Stimulated activated CD4-positive, alpha-beta T cell treated with anti-CD3 and anti-CD28 coated beads, Interleukin-1b, Interleukin-23, amount 100 ng/mL, for 4 hours (primary cell): ENCODE results near the gene AIM2.
"Not testable (repeated sequence)": the region's sequence is repeated elsewhere in the genome, so short reads cannot be mapped to it uniquely, and the experiment has no call there.

Experiments
- DNase-seq, 2 donors: peaks; one replicate each; pipeline ENCODE4 v3.0.0-alpha.2; 2020; ENCODE audit warnings: low read depth in 2 of 2

AIM2 gene, protein sequence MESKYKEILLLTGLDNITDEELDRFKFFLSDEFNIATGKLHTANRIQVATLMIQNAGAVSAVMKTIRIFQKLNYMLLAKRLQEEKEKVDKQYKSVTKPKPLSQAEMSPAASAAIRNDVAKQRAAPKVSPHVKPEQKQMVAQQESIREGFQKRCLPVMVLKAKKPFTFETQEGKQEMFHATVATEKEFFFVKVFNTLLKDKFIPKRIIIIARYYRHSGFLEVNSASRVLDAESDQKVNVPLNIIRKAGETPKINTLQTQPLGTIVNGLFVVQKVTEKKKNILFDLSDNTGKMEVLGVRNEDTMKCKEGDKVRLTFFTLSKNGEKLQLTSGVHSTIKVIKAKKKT

DNA sequence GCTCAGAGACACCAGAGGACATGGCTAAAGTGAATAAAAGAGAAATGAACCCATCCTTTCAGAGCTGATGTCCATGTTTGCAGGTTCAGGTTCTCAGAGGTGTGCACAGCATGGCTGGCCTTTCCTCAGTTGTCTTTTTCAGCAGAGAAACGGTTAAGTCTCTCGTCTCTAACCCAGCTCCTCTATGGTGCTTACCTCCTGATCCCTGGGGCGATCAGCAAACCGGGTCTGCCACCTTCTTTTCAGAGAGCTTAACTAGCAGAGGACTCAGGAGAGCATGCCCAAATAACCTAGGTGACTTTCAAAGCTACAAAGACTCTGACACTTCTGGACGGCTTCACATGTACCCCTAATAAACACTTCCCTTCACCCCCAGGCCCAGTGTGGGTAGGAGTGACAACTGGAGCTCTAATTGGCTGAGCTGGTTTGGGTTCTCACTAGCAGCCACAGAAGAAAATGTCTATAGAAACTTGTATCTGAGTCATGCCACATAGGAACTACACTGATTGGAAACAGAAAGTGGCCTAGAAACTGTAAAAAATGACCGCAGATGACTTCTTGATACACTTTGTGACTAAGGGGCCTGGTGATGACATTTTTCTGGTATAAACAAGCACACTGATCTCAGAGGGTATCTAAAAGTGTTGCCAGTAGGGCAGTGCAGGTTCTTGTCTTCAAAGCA lies at the start of gene AIM2:
Gene AIM2 (minus strand): TSS at position 329 of the 682 bp plus-strand sequence. CDS start 3,267 bp downstream, outside the sequence.
- peak; percentile 19 to 41 for DNase-seq

DNA sequence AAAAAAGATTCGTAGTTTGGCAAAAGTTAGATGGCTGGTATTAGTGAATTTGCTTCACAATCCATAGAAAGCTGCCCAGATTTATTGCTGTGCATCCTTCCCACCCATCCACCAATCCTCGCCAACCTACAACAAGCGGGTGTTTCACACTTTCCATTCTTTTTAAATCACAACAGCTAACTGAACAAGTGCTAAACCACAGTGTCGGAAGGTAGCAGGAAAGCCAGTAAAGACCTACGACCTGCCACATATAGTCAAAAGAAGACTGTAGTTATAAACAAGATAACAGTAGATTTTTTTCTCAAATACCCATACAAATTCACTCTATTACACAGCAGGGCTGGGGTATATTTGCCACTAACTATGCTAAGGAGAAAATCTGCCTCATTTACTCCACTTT lies 47.0 kb upstream of the AIM2 start:
- no peak for DNase-seq

DNA sequence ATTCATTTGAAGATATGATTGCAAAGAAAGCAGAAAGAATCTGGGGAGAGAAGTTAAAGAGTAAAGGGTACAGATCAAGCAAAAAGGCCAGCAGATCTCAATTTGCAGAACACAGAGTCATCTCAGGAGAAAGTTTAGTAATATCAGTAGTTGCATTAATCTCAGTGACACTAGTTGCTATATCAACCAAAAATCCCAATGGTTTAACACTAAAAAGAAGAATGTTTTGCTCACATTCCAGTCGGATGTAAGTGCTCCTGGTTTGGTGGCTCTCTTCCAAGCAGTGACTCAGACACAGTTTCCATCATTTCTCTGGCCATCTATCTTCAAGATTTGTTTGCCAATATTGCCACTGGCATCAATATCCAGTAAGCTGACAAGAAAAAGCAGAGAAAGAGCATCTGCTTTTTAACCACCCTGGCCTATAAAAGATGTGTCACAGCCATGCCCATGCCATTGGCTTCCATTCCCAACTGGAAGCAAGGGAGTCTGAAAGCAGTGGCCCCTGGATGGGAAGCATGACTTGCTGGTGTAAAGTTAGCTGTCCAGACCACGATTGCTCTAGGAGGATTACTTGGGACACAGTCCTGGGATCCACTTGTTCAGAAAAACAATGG lies 45.5 kb upstream of the AIM2 start:
- no peak for DNase-seq

DNA sequence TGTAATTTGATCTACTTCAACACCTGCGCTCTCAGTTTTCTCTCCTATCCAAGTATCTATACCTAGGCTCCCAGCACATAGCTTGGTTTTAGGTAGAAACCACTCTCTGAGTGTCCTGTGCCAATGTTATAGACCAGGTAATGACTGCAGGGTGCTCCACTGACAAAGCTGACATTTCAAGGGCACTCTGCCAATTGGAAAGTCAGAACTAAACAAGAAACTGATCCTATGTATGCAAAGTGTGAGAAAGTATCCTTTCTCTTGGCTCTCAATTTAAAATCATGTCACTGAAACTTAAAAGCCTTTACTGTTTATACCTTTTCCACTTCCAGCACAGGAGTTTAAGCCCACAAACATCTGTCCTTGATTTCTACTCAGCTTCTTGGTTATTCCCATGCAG lies 45.0 kb upstream of the AIM2 start:
- no peak for DNase-seq

DNA sequence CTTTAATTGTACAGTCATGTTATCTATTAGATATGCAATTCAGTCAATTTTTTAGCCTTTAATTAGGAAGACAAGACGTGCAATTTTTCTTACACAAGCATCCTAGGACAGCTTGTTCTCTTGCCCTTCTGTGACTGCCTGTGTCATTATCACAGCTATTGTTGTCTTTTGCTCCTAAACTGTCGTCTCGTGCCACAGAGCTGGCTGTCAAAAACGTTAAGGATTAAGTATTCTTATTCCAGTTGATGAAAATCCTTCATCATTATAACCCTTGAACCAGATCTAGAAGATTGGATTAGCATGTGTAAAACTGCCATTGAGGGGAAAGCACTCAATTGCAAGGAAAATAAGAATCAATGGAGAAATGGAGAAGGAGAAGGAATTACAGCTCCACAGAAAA lies 43.8 kb upstream of the AIM2 start:
- DNase-seq = no peak

DNA sequence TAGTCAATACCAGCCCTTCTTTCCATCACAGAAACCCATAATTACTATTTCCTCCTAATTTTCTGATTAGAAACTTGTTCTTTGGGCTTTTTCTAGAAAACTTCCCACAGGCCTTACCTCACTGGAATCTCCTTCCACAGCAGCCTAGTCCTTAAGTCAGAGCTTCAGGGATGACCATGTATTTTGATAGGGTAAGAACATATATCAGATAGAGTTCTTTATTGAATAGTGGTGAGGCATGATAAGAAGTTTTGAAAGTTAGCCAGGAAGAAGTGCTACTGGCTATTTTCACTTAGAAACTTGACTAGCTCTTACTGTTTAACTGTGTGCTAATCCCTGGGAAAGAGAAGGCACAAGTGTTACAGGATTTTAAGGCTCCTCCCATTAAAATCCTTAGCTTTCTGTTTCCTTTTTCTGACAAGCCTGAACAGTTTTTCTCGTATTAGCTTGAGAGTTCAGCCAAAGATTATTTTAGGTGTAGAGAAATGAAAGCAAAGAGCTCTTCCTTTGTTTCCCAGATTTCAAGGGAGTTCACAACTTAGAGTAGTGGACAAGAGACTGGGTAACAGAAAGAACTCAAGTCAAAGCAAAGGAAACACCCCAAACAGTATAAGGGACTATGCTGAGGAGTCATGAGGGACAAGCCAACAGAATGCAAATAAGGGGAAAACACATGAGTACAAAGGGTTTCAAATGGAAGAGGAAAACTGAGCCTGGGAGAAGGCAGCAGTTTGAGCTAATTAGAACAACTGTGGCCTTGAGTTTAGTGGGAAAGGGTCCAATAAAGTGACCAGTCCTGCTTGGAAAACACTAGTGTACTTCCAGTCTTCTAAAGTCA lies 37.2 kb upstream of the AIM2 start:
- DNase-seq = no peak

DNA sequence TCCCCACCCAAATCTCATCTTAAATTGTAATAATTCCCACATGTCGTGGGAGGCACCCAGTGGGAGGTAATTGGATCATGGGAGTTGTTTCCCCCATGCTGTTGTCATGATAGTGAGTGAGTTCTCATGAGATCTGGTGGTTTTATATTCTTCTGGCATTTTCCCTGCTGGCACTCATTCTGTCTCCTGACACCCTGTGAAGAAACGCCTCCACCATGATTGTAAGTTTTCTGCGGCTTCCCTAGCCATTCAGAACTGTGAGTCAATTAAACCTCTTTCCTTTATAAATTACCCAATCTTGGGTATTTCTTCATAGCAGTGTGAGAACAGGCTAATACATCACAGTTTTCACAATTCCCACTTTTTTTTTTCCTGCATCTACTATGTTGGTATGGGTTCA lies 26.5 kb upstream of the AIM2 start:
- DNase-seq = not testable (repeated sequence)

DNA sequence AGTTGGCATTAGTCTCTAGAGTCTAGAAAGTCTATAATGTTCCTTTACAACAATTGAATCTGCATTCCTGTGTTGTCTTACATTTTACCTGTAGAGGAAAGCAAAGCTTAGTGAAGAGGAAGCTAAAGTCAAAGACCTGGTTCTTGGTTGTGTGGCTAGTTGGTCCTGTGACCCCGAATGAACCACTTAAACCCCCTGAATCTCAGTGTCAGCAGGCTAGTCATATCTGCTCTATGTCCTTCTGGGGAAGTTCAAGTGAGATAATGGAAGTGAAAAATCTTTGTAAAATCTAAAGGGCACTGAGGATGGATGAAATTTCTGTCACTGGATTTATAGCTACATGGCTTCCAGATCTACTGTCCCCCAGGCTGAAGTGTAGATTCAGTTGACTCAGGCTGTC lies 24.0 kb upstream of the AIM2 start:
- DNase-seq = no peak

DNA sequence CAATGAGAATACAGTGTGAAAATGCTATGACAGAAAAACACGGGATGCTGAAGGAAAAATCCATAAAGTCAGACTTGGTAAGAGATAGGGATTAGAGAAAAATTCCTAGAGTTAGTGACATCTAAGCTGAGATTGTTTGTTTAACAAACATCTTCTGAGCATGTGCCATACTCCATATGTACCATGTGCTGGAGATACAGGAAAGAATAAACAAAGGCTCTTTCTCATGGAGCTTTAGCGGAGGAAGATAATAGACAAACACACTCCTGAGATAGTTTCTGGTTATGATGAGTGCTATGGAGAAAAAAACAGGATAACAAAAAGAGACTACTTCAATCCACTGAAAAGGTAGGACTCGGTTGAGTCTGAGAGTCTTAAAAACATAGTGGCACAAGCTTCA lies 22.0 kb upstream of the AIM2 start:
- DNase-seq = no peak

DNA sequence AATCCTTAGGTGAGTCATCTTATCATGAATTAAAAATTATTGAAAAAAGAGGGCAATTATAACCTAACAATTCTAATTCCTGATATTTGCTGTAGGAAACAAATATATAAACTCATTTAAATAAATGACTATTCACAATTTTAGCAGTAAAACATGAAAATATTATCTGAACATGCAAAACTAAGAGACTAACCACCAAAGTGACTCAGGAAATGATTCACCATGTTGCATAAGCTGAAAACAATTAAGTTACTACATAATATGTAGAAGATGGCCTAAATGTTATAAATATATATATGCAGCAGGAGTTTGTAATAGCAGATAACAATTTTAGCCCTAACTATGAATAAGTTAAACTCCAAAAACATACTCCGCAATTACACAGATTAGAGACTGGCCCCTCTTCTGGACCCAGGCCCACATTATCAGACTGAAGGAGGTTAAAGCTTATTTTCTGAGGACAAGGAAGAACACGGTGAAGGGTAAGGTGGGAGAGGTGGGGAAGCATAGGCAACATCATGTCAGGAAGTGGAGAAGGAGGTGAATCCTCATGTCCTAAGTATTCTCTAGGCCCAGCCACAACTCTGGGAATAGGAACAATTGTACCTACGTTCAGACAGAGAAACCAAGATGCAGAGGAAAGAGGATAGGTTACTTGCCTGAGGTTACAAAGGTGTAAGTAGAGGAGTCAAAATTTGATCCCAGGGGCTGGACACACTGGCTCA lies 15.6 kb upstream of the AIM2 start:
- DNase-seq = no peak

DNA sequence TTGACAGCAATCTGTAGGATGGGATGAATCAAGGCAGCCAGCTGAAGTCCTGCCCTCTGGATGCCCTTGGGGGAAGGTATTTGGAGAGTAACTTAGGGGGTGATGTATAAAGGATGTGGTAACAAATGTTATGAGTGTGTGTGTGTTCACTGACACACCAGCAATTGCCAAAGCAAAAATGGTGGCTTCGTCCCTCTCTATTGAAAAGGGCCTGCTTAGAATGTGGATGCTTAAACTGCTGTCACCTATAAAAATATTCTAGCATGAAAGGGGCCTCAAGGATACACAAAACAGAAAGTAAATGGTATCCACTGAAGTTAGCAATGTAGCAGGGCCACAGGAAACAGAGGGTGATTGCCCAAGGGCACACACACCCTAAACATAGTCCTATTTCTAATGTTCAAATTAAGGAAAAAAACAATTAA lies 15.1 kb upstream of the AIM2 start:
- DNase-seq = no peak

DNA sequence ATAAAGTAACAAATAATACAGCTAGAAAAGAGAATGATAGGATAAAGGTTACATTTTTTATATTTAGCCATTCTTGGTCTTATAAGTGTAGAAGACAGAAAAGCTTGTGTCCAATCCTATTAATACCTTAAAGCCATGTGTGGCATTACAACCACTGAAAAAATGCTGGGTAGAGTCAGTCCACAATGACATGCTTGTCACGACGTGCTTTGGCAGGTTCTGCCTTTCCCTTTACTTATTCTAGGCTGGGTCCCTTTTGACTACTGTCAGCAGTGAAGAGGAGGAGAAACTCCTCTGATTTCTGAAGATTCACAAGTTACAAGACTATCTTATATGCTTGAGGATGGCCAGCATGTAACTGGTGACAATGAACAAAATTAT lies 14.6 kb upstream of the AIM2 start:
- no peak for DNase-seq

DNA sequence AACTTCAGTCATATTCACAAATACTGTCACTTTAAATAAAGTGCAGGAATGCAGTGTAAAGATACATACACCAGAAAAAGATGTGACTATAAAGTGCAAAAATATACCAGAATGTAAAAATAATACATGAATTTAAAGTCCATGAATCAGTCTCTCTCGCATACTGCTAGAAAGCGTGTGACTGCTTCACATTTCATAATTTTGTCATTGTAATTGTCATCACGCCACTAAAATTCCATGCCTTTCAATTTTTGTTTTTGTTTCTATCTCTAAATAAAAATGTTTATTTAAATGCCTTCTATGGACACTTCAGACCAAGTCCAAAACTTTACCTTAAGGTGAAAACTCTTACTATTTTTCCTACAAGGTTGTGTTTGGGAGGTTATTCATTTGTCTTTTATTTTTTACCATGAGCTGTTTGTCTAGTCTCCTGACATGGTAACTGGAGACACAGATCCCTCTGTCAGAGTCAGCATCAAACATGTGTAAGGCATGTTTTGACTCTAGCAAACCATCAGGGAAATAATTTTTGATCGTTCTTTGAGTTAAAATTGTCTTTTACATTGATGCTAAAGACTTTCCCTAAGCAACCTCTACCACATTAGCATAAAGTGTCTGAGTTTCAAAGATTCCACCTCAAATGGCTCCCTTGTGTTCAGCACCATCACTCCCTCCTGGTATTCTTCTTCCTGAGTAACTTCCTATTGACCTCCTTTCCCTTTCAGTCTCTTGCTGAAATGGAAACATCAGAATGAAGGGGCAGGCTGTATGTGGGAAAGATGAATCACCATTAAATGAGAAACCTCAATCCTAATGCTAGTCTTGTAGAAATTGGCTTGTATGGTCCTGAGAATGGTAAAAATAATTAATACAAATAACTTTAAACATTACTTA lies 14.0 kb upstream of the AIM2 start:
- DNase-seq = no peak

DNA sequence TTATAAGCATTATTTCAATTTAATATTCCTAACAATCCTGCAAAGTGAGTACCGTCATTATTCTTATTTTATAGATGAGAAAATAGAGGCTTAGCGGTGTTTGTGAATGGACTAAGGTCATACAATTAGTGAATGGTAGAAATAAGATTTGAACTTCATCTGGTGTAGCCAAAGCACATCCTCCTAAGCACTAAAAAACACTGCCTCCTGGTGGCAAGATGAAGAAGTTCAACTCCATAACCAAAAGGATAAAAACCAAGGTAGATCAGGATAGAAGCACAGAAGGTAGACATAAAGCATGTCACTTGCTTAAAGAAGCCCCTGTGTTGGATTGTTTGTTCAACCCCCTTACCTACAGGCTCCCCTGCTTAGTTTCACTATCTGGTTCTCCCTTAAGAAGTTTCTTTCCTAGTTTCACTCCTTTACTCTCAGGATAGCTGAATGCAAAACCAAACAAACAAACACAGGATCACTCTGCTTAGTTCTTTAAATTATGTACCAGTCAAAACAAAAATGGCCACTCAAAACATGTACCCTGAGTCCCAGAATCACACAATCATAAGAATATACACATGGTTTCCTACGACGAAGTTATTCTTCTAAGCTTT lies 12.7 kb upstream of the AIM2 start:
- DNase-seq = no peak

DNA sequence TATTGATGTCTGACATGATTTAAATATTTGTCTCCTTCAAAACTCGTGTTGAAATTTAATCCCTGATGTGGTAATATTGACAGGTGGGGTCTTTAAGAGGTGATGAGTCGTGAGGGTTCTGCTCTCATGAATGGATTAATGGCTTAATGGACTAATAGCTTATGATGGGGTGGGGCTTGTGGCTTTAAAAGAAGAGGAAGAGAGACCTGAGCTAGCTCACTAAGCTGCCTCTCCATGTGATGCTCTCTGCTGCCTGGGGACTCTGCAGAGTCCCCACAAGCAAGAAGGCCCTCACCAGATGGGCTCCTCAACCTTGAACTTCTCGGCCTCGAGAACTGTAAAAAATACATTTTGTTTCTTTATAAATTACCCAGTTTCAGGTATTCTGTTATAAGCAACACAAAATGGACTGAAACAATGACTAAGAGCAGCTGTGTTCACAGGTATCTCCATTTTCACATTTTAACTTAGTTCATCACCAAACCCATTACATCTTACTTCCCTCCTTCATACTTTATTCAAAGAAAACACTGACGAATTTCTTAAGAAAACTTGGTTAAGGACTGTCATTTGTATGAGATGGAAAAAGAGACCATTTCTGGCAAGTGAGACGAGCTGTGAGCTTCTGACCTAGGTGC lies 12.1 kb upstream of the AIM2 start:
- no peak for DNase-seq

DNA sequence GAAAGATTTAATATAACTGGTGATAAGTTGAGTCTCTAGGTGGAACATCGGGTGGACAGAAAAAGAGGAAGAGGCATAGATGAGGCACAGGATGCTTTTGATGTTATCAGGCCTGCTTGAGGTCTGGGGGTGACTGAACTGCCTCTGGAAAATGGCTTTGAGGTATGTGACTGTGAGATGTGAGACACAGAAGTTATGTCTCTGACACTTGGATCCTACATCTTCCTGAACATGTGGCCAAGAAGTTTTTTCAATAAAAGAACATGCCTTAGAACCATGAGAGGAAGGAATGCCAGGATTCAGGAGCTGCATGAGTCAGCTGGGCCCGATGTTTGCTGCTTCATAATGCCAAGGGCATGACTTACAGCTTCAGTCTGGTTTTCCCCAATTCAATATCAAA lies 11.5 kb upstream of the AIM2 start:
- DNase-seq = no peak

DNA sequence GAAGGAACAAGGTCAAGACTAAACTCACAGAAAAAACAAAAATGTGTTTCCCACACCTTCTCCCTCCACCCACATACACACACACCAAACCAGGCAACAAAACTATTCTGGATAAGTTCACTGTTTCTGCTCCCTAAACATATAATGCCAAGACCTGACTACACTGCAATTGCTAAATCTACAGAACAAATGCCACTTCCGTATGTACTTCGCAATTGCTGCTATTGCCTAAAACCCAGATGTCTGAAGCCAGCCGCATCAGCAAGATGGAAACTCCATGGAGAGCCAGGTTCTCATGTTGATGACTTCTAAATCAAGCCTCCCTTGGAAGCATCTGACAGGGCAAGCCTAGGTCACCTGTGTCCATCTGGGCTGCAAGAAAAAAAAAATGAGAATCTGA lies 8.3 kb upstream of the AIM2 start:
- DNase-seq = no peak

DNA sequence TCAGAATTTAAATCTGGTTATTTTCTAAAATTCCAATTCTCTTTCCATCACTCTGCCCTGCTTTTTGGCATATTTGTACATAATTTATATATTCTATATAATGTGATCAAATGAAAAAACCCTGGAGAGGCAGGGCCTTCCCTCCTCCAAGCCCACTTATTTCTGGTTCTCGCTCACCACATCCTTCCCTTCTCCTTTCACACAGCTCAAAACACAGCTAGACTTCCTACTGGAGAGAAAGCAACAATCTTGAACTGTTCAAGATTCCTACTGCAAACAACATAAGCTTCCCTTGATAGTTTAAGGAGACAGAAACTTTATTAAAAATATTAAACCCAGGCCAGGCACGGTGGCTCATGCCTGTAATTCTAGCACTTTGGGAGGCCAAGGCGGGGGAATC lies 7.6 kb upstream of the AIM2 start:
- DNase-seq = no peak

DNA sequence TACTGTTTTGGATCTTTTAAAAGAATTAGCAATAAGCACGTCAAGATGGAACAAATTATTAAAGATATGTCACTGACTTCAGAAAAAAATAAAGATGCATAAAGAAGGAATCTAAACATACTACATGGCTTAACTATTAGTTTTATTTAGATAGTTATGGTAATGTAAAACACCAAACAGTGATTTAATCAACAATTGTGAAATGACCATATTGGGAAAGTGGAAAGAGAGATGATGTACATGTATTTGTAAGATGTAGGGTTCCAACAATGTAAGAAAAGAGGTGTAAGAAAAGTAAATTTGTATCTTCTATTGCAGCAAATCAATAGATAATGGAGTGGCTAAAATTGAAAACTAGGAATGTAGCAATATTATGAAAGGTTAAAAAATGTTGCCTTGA lies 6.4 kb upstream of the AIM2 start:
- DNase-seq = no peak

DNA sequence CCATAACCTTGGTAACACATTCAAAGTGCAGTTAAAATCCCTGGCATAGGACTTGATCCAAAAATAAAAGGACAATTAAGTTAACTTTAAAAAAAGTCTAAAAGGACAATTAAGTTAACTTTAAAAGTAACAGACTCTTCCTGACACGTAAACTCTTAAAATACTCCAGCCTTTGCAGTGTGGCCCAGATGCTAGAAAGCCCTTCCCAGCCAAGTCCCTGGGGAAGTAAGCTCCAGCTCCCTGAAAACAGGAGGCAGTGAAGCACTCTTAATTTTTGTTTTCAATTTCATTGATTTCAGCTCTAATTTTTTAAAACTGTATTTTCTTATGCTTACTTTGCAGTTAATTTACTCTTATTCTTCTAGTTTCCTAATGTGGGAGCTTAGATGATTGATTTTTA lies 5.1 kb upstream of the AIM2 start:
- DNase-seq = no peak
